ENCODE data around the gene FAM153A. TPM values are rescaled to one million over a fixed set of nuclear protein-coding genes. Genes with fewer than 3 reads are reported as not detected.

The FAM153A gene
- total RNA-seq, 2 experiments from 2014 or later, result 48.6 to 55.1 TPM

Other genes with a start within 250 kb of the FAM153A start
- gene FAM193B, start 228.3 kb downstream of the FAM153A start, total RNA-seq, result 100 to 1,000 TPM; 136 to 141 TPM
- 10 to 100 TPM; 42.4 to 52.2 TPM for gene TMED9, start 190.7 kb downstream of the FAM153A start, total RNA-seq
- 10 to 100 TPM; 33.4 to 36.6 TPM for gene B4GALT7, start 182.8 kb downstream of the FAM153A start, total RNA-seq
- gene PROP1, start 213.3 kb upstream of the FAM153A start, total RNA-seq, result not detected

Measured in CD8-positive, alpha-beta T cell (primary cell).